Measurements from ENCODE around the gene SPRTN. TPM values are rescaled to one million over a fixed set of nuclear protein-coding genes. Genes with fewer than 3 reads are reported as not detected.

Gene SPRTN
- 13.6 and 19.5 TPM in 2 replicates for total RNA-seq

GRCh38 chr1:231338270-231339128 is at the start of gene SPRTN:
Gene SPRTN (plus strand): TSS chr1:231338293. CDS start chr1:231338384, 91 bp downstream.

GRCh38 chr1:231337472-231338269 is 422 bp upstream of the SPRTN start, which contains the start of gene EXOC8:
Gene EXOC8 (minus strand): TSS chr1:231337852. CDS start chr1:231337745, 107 bp downstream.

Other genes with a start within 250 kb of the SPRTN start
- under 0.01 and 0.12 TPM in 2 replicates for gene TRIM67, start 176.2 kb upstream of the SPRTN start, total RNA-seq
- gene GNPAT, start 97.1 kb upstream of the SPRTN start, total RNA-seq, result 44.5 and 47.8 TPM in 2 replicates
- gene EXOC8, start 441 bp upstream of the SPRTN start, total RNA-seq, result 21.7 and 22.2 TPM in 2 replicates
- 34.0 and 42.2 TPM in 2 replicates for gene EGLN1, start 84.0 kb downstream of the SPRTN start, total RNA-seq
- gene TSNAX, start 190.4 kb downstream of the SPRTN start, total RNA-seq, result 37.8 and 41.4 TPM in 2 replicates